Fibroblast of villous mesenchyme (primary cell): Measurements from ENCODE around the gene PLEKHA7. TPM values are rescaled to one million over a fixed set of nuclear protein-coding genes. Genes with fewer than 3 reads are reported as not detected.
"Not testable (repeated sequence)": the region's sequence is repeated elsewhere in the genome, so short reads cannot be mapped to it uniquely, and the experiment has no call there.

Source experiments
- DNase-seq: peaks from one replicate; pipeline ENCODE4 v3.0.0-alpha.2; 2010; ENCODE audit warnings: low read depth
- H3K4me3 ChIP-seq: 2 replicates; pipeline ENCODE4 v1.5.1; 2011; ENCODE audit warnings: low read depth, mild to moderate bottlenecking, low read length
- CTCF ChIP-seq: IDR thresholded peaks from 2 replicates; pipeline ENCODE4 v1.5.1; 2012; ENCODE audit warnings: low read depth, mild to moderate bottlenecking, low read length; ENCODE audit not compliant: insufficient read depth
- total RNA-seq: library from RNA; depleted of rRNA; stranded (reverse); fragments of >200 nt; gene quantifications from 2 replicates; pipeline ENCODE4 v1.2.3, GENCODE V29; 2012

The PLEKHA7 gene
- total RNA-seq, 1 donor, result 0.86 TPM

DNA sequence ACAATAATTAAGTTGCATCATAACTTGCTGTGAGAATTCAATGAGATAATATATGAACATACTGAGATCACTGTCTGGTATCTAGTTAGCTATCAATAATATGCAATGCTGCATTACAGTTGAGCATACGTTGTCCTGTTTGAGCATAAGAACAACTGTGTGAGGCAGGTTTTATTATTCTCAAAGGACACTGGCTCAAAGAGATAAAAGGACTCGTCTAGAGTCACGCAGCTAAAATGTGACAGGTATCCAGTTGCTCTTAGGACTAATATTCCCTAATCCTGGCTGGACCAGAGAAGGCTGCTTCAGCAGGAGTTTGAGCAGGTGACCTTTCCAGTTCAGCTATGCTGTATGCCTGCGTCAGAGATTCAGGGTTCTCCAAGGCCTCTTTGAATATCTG, 92.5 kb downstream of the PLEKHA7 start:
- no peak overlapping the region for H3K4me3 ChIP-seq
- no peak for DNase-seq
- no peak for TF ChIP-seq CTCF

DNA sequence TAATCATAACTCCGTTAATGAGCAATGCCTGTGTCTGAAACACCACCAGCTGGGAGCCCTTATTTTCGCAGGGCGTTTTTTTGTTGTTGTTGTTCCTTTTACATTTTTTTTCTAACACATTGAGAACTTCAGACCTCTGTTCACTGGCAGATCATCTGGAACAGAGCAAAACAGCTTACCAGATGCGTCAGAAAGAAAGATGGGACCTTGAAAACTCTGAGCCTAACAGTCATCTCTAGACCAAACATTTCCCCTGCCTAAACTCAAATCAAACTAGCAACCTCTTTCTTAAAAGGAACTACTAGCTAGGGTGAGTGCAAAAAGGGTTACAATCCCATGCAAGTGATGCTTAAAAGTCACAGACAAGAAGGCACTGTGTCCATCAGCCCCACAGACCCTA, 93.2 kb downstream of the PLEKHA7 start:
- no peak for TF ChIP-seq CTCF
- no peak overlapping the region for H3K4me3 ChIP-seq
- no peak for DNase-seq

DNA sequence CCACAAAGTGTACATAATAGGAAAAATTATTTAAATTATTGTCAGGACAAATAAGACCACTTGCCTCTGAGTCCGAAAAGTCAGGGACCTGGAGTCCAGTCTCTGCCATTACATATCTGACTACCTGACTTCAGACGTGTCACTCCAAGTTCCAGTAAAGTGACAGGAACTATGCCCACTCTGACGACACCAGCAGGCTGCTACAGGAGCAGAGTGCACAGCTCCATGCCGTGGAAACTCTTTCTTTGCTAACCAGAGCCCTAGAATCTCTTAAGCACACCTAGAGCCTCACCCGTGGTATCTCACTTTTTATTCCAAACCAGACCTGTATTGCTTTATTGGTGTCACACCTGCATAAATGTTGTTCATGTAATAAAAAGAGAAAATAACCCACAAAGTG, 93.7 kb downstream of the PLEKHA7 start:
- H3K4me3 ChIP-seq, result no peak overlapping the region
- no peak for TF ChIP-seq CTCF
- DNase-seq, result no peak

GRCh38 chr11:16918543-16919182, 95.6 kb downstream of the PLEKHA7 start:
- H3K4me3 ChIP-seq, result not testable (repeated sequence)

GRCh38 chr11:16917941-16918340, 96.3 kb downstream of the PLEKHA7 start:
- TF ChIP-seq CTCF, result no peak
- no peak overlapping the region for H3K4me3 ChIP-seq
- no peak for DNase-seq

More at GRCh38 chr11:16918543-16919182, 95.6 kb downstream of the PLEKHA7 start:
- DNase-seq, result not testable (repeated sequence)

GRCh38 chr11:16912692-16913111, 101.5 kb downstream of the PLEKHA7 start:
- TF ChIP-seq CTCF, result no peak
- no peak overlapping the region for H3K4me3 ChIP-seq
- DNase-seq, result no peak

- no peak overlapping the region for H3K4me3 ChIP-seq
- DNase-seq, result no peak
- TF ChIP-seq CTCF, result no peak
These were observed 102.6 kb downstream of the PLEKHA7 start for GRCh38 chr11:16911658-16912057.
